Omental fat pad (tissue), 4 donors: Measurements from ENCODE around the gene PDE6A. TPM values are rescaled to one million over a fixed set of nuclear protein-coding genes. Genes with fewer than 3 reads are reported as not detected.
"Not testable (repeated sequence)": the region's sequence is repeated elsewhere in the genome, so short reads cannot be mapped to it uniquely, and the experiment has no call there.

Experiments used
- ATAC-seq: fragments of 150-250 bp; one replicate; pipeline ENCODE4 v1.9.1; 2016; ENCODE audit warnings: mild to moderate bottlenecking, moderate library complexity; ENCODE audit not compliant: low FRiP score
- DNase-seq: peaks from one replicate; pipeline ENCODE4 v3.0.0-alpha.2; 2019; ENCODE audit warnings: low spot score
- CTCF ChIP-seq, 3 donors: fragments of 450-650 bp; IDR thresholded peaks; one replicate each; pipeline ENCODE4 v1.5.1; 2016 to 2017; ENCODE audit warnings: antibody characterized with exemption in 3 of 3, mild to moderate bottlenecking in 3 of 3, moderate library complexity in 2 of 3
- total RNA-seq, 4 donors: library from RNA; depleted of rRNA; stranded (reverse); fragments of >200 nt; gene quantifications; one replicate each; pipeline ENCODE4 v1.1.0, GENCODE V29; 2016

The PDE6A gene
- total RNA-seq, 4 donors from 2014 or later, result not detected

DNA sequence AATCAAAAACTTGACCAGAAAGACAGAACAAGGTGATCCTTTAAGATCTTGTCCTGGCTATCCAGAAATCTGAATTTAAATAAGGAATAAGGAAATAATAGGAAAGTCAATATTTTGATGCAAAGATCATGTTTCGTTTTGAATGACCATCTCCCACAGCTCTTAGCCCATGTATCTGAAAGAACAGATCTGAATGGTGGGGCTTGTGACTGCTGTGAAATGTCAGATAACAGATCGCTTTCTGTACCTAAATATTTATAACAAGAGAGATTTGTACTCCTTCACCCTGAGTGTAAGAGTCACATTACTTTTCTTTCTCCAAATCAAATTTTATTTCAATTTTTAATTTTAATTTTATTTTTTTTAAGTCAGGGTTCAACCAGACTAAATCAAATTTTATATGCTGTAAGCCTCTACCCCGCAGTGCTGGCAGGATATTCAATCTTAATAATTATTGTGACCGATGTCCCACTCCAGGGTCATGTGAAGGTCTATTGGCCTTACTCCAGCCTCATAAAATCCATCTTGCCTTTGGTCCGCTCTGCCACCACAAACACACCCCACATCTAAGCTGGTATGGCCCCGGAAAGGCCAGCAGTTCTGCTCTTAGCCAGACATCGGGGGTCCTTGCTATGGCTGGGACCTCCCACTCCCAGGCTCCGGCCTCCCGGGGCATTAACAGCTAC, 9.0 kb upstream of the PDE6A start:
- DNase-seq (no peak), ATAC-seq (no peak)
- no peak for TF ChIP-seq CTCF (IDR thresholded peaks at IDR 0.05)

DNA sequence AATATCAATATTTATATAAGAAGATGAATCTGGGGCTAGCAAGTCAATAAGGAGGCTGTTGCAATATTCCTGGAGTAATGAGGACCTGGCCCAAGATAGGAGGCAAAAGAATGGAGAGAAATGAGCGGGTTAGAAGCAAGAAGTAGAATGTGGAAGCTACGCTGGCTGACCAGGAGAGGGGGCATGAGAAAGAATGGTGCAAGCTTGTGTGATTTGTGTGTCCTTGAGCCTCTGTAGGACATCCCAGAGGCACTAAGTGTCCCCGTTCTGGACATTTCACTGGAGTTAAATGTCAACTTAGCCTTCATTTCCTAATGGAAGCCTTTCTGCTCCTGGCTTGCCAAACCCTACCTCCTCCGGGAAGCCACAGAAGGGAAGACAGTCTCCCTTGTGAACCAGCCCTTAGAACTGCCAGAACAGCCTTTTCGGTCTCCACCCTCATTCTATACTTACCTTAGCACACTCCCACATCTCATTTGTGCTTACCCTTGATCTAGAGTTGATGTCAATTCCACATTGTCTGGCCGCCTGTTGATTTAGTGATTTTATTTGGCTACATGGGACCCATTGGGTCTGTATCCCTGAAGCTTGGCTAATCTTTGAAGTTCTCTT, 6.7 kb upstream of the PDE6A start:
- no peak for TF ChIP-seq CTCF (IDR thresholded peaks at IDR 0.05)
- no peak for DNase-seq

GRCh38 chr5:149948993-149949392, 4.4 kb upstream of the PDE6A start:
- no peak for TF ChIP-seq CTCF (IDR thresholded peaks at IDR 0.05)
- DNase-seq, result no peak
- peak; percentile 68 for ATAC-seq

More for the DNA sequence above, 6.7 kb upstream of the PDE6A start:
- ATAC-seq, result no peak

DNA sequence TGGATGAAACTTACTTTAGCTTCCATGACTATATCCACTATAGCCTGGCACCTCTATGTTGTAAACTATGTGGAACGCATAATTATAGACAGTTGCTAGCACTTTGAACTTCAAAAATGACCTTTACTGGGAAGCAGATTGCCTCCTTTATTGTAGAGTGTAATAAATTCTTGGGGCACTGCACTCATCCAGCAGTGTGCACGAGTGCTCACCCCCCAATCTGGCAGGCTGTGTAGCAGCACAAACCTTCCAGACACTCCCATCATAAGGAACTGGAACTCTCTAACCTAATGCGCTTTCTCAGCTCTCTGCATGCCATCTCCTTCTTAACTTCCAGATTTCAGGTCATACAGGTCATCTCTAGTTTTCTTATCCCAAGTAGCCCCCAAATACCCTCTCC, 1.5 kb upstream of the PDE6A start:
- ATAC-seq (no peak), DNase-seq (no peak)
- TF ChIP-seq CTCF (IDR thresholded peaks at IDR 0.05), result no peak

DNA sequence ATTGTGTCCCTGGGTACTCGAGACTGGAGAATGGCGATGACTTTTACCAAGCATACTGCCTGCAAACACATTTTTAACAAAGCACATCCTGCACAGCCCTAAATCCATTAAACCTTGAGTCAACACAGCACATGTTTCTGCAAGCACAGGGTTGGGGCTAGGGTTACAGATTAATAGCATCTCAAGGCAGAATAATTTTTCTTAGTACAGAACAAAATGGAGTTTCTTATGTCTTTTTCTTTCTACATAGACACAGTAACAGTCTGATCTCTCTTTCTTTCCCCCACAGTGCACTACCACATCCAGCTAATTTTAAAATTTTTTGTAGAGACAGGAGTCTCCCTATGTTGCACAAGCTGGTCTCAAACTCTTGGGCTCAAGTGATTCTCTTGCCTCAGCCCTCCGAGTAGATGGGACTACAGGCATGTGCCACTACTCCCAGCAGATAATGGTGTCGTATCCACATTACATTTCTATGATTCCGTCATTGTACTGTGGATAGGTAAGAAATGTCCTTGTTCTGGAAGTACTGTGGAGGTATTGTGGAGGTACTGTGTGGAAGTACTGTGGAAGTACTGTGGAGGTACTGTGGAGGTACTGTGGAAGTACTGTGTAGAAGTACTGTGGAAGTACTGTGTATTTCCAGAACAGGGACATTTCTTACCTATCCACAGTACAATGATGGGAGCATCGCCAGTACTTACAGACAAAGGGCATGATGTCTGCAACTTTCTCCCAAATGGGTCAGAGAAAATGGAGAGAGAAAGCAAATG, 1.2 kb downstream of the PDE6A start:
- not testable (repeated sequence) for ATAC-seq, DNase-seq

DNA sequence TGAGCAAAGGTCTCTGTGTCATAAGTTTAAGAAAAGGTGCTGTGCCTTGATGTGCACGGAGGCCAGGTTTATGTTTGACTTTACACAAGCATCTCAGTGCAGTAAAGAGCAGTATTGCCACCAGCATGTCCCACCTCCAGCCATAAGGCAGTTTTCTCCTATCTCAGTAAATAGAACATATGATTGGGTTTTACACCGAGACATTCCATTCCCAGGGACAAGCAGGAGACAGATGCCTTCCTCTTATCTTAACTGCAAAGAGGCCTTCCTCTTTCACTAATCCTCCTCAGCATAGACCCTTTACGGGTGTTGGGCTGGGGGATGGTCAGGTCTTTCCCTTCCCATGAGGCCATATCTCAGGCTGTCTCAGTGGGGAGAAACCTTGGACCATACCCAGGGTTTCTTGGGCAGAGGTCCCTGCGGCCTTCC, 1.8 kb downstream of the PDE6A start:
- DNase-seq, ATAC-seq: not testable (repeated sequence)

DNA sequence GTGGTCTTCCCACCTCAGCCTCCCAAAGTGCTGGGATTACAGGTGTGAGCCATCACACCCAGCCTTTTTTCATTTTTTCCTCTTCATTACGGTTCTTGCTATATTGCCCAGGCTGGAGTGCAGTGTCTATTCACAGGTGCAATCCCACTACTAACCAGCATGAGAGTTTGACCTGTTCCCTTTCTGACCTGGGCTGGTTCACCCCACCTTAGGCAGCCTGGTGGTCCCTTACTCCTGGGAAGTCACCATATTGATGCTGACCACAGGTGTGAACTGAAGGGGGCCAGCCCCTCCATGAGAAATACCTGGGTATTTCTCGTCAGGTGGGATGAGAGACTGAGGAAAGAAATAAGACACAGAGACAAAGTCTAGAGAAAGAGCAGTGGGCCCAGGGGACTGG, 2.4 kb downstream of the PDE6A start:
- TF ChIP-seq CTCF (IDR thresholded peaks at IDR 0.05), result no peak
- ATAC-seq, result no peak

GRCh38 chr5:149941795-149942194, 2.8 kb downstream of the PDE6A start:
- no peak for ATAC-seq

More for the DNA sequence above, 2.4 kb downstream of the PDE6A start:
- no peak for DNase-seq

More at GRCh38 chr5:149941795-149942194, 2.8 kb downstream of the PDE6A start:
- no peak for TF ChIP-seq CTCF (IDR thresholded peaks at IDR 0.05)
- DNase-seq, result no peak
